ENCODE results near the gene JAK3.

The JAK3 gene

DNA sequence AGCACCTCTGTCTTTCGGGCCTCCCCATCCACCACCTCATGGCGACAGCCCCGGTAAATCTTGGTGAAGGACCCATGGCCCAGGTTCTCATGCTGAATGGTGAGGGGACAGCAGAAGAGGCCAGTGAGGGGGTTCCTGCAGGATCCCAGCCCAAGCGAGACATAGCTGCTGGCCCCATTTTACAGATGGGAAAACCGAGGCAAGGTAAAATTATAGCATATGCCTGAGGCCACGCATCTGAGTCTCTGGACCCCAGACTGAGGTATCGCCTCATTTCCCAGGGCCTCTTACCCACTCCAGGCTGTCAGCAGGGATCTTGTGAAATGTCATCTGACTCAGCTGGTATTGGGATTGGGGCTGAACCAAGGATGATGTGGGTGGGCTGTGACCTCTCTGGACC, 9.8 kb downstream of the JAK3 start:
- DNase-seq, result no peak

DNA sequence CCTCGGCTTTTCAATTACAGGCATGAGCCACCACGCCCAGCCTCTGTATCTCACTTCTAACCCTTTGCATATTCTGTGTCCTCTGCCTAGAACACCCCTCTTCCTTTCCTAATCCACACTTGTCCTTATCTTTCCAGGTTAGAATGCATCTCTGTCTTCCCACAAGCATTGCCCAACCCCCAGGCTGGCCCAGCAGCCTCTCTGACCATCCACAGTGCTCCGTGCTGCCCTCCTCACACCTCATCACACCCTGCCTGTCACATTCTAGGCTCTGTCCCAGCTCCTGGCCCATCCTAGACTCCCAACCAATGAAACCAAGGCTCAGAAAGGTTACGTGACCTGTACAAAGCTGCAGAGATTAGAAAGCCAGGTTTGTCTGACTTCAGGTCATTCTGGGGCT, 11.3 kb downstream of the JAK3 start:
- DNase-seq, result no peak

DNA sequence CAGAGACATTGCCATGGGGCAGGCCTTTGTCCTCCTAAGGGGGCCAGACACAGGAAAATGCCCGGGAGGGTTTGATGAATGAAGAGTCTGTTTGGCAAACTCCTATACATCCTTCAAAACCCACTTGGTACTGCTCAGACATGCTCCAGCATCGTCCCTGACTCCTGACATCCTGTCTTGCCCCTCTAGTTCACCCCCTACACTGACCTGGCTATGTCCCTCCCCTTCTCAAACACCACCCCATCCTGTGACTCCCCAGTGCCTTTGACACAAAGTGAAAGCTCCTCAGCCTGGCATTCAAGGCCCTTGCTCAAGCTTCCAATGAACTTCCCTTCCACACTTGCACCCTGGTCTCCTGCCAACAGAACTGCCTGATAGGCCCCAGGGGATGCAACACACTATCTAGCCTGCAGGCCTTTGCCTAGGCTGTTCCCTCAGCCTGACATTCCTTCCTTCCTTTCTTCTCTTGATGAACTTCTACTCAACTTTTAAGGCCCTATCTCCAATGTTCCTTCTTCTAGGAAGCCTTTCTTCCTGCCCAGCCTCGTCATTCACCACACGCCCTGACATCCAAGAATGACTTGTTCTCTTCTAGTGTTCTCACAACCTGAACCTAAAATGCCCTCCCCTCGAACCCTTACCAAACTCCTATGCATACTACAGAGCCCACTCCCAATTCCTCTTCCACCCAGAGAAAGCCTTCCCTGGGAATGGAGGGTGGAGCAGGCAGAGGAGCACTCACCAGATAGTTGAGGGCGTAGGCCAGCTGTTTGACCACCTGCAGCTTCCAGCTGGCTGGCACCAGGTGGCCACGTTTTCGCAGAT, 12.4 kb downstream of the JAK3 start:
- no peak for DNase-seq

DNA sequence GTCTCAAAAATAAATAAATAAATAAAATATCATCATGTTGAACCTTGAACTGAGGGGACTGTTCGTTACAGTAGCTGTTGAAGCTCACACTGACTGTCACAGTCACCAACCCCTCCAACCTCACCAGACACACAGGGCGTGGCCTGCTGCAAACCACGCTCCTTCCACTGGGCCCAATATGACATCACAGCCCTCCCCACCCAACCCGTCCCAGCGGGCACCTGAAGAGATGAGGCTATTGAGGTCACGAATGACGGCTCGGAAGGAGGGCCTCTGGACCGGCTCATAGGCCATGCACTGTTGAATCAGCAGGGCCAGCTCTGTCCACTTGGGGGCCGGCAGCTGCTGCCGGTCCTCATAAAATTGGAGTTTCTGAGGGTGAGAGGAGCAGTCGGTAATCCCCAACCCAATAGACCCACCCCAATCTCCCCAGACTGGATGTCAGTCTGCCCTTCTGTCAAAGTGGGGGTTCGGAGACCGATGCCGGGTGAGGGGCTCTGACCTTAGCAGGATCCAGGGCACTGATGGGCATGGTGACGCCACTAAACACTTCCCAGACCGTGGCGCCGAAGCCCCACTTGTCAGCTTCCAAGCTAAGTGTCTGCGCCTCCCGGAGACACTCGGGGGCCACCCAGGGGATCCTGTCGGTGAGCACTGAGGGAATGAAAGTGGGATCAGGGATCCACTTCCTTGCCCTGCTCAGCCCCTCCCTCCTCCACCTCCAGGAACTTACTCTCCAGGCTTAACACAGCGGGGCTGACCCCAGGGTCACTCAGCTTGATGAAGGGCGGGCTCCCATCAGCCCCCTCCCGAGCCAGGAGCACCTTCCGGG, 13.2 kb downstream of the JAK3 start:
- no peak for DNase-seq

DNA sequence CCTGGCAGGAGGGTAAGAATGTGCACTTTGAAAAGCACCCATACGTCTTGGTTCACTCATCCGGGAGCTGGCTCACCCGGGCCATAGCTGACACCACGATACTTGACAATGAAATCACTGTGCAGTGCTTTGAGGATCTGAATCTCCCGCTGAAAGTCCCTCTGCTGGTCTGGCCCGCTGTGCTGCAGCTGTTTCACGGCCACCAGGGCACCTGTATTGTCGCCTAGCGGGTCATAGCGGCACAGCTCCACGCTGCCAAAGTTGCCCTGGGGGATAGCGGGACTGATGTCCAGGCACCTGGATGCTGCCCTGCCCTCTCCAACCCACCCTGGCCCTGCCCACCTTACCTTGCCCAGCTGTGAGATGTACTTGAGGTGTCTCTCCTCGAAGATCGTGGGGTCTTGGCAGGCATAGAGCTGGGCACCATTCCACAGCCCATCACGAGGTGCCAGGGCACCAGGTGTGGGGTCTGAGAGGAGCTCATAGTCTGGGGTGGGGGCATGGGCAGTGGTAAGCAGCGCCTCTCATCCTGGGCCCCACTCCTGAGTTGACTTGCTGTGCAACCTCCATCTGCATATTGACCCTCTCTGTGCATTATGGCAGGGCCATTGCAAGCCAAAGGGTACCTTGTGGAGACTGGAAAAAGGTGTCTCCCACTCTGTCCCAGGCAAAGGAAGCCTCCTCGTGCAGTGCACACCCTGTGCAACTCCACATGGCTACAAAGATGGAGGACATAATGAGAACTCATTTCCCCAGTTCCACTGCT, 15.2 kb downstream of the JAK3 start:
- no peak for DNase-seq

DNA sequence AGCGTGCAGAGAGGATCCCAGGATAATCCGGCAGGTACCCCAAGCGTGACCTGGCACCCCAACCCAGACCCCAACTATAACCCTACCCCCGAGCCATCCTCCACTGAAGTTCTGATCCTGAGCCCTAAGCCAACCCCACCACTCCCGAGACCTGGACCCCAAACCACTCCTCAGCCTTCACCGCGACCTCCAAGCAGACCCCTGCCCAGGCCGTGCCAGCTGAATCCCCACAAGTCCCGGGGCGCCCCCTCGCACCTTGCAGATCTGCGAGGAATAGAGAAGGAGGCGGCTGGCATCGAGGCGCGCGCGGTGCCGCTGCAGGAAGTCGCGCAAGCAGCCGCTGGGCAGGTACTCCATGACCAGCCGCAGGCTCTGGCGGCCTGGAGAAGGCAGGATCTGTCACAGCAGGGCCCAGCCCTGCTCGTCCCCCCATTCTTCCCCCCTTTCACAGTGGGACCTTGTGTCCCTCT, 16.3 kb downstream of the JAK3 start:
- DNase-seq, result no peak

DNA sequence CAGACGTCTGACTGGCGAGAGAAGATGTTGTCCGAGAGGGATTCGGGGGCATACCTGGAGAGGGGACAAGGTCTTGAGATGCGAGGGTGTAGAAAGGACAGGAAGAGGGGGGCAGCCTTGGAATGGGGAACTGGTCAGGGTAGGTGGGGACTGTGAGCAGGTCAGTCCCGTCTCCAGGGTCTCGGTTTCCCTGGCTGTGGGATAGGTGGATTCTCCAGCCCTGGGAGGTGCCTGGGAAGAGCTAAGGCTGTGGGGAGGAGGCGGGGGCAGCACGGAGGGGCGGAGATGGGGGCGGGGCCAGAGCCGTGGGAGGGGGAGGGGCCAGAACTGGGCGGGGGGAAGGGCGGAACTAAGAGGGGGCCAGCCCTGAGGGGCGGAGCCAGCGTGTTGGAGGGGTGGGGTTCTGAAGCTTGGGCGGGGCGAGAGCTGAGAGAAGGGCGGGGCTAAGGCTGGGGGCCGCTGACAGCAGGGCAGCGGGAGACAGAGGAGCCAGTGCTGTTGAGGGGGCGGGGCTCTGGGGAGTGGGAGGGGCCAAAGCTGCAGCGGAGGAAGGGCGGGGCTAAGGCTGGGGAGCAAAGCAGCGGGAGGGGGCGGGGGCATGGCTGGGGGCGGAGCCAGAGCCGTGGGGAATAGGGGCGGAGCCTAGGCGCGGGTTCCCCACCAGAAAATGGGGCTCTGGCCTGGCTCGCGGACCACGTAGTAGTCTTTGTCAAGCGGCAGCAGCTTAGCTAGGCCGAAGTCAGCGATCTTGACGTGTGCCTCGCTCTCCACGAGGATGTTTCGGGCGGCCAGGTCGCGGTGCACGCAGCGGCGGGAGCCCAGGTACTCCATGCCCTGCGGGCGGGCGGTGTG, 17.0 kb downstream of the JAK3 start:
- DNase-seq, result peak; percentile 75

DNA sequence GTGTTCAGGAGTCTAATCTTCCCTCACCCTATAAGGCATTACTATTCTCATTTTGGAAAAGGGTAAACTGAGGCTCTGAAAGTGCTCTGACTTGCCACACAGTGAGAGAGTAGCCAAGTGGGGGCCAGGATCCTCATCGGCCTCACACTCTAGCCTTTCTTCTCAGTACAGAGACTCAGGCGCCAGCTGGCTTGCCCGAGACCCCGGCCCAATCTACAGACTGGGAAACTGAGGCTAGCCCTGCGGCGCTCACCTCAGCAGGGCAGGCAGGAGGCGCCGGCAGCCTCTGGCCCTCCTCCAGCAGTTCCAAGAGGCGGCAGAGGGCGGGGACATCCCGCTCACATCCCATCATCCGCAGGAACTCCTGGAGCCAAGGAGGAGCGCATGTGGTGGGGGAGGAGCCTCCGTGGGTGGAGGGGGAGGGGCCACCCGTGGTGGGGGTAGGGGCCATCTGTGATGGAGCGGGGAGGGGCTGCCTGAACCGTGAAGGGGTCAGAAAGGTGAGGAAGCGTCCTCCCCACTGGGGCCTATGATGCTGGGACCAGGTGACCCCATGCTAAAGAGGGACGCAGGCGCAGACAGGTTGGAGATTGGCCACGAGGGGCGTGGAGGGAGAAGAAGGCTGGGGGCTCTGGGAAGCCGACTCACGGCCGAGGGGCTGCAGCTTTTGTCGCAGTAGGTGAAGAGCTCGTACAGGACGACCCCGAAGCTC, 17.8 kb downstream of the JAK3 start:
- DNase-seq, result no peak

DNA sequence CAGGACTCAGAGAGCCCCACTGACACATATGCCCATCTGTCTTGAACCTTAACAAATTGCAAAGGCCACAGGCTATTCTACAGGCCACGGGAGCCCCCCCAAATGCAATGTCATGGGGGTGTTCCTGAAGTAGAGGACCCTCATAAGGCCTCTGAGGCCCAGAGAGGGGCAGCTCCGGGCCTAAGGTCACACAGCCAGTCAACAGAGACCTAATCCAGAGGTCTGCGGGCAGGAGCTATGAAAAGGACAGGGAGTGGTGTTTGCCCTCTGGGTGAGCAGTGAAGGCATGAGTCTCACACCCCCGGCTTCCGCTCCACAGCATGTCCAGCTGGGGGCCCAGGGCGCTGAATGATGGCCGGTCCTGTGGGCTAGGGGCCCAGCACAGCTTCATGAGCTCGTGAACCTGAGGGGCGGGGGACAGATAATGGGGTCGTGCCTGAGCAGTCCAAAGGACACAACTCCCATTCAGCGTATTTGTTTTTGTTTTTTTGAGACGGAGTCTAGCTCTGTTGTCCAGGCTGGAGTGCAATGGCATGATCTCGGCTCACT, 21.2 kb downstream of the JAK3 start:
- DNase-seq, result no peak

DNA sequence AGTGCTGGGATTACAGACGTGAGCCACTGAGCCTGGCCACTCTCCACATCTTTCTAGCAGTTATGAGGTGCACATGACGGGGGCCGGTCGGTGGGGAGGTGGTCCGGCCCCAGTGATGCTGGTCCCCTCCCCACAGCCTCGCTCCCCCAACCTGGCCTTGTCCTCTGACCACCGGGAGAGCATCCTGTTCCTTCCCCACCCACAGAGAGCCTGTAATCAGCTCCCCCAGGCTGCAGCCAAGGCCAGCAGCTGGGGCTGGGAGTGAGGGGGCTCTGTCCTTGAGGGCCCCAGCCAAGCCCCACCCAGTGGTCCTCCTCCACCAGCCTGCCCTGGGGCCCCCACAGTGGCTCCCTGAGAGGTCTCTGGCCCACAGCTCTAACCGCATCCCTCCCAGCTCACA, 23.4 kb downstream of the JAK3 start:
- no peak for DNase-seq

DNA sequence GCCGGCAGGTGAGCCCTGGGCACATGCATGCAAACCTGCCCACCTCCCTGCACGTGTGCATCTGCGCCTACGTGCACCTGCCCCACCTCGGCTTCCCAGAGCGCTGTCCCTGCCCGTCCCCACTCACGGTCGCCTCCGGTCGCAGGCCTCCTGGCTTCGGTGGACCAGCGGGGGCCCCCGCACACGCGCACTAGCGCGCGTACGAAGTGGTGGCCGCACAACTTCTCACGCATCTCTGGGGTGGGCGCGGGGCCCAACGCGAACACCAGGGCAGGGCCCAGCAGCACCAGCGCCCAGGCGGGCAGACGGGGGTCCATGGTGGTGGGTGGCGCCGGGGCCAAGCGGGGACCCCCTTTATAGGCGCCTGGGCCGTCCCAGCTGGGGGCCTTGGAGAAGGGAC, 26.6 kb downstream of the JAK3 start, which contains the start of gene INSL3:
TSS of gene INSL3 (minus strand) at position 330 of the 400 bp plus-strand sequence. CDS start at position 317, 13 bp downstream.
- DNase-seq, result no peak

DNA sequence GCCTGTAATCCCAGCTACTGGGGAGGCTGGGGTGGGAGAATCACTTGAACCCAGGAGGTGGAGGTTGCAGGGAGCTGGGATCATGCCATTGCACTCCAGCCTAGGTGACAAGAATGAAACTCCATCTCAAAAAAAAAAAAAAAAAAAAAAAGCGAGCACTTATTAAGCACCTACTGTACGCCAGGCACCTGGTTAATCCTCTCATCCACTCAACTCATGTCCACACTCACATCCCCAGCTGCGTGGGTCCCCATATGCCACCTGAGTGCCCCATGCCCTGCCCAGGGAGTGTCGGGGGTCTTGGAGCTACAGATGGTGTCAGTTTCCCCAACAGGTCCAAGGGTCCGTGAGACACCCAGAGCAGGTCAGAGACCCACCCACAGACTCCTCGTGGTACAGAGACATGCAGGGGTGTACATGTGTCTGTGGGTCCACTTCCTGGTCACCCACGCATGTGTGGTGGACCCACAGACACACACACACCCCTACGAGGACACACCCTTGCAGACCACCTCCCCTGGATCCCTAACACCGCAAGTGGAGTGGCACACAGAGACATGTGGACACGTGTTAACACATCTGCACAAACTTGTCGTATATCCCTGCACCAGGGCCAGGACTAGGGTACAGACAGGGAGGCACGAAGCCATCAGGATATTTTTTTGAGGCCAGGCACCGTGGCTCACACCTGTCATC, 30.0 kb downstream of the JAK3 start:
- no peak for DNase-seq

DNA sequence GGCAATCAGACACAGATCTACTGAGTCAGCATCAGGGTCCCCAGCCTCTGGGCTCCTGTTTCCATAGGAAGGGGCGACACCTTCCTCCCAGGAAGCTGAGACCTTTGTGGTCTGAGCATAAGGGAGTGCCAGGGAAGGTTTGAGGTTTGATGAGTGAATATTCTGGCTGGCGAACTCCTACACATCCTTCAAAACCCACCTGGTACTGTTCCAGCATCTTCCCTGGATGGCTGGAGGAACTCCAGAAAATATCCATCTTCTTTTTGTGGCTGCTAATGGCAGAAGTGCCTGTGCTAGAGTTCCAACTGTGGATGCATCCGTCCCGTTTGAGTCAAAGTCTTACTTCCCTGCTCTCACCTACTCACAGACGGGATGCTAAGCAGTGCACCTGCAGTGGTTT, 35.7 kb downstream of the JAK3 start:
- DNase-seq, result no peak

DNA sequence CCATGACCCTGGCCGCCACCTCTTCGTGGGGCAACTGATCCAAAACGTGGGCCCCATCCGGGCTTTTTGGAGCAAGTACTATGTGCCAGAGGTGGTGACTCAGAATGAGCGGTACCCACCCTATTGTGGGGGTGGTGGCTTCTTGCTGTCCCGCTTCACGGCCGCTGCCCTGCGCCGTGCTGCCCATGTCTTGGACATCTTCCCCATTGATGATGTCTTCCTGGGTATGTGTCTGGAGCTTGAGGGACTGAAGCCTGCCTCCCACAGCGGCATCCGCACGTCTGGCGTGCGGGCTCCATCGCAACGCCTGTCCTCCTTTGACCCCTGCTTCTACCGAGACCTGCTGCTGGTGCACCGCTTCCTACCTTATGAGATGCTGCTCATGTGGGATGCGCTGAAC, 36.1 kb downstream of the JAK3 start:
- no peak for DNase-seq

DNA sequence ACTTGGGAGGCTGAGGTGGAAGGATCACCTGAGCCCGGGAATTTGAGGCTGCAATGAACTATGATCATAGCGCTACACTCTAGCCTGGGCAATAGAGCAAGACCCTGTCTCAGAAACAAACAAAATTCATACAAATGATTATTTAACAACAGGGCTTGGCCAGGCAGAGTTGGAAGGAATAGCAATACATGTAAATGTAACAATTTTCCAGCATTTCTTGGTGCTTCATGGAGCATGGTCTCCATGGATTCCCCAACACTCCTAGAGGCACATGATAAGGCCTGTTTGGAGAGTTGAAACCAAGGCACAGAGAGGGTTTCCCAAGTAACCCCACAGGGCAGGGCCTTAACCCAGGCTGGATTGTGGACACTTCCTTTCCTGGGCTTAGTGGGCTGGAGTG, 36.7 kb downstream of the JAK3 start:
- no peak for DNase-seq

DNA sequence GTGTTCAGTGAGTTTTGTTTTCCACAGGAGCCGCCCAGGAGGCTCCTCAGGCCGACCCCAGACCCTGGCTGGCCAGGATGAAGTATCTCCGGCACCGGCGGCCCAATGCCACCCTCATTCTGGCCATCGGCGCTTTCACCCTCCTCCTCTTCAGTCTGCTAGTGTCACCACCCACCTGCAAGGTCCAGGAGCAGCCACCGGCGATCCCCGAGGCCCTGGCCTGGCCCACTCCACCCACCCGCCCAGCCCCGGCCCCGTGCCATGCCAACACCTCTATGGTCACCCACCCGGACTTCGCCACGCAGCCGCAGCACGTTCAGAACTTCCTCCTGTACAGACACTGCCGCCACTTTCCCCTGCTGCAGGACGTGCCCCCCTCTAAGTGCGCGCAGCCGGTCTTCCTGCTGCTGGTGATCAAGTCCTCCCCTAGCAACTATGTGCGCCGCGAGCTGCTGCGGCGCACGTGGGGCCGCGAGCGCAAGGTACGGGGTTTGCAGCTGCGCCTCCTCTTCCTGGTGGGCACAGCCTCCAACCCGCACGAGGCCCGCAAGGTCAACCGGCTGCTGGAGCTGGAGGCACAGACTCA, 40.0 kb downstream of the JAK3 start:
- DNase-seq, result peak; percentile 70

DNA sequence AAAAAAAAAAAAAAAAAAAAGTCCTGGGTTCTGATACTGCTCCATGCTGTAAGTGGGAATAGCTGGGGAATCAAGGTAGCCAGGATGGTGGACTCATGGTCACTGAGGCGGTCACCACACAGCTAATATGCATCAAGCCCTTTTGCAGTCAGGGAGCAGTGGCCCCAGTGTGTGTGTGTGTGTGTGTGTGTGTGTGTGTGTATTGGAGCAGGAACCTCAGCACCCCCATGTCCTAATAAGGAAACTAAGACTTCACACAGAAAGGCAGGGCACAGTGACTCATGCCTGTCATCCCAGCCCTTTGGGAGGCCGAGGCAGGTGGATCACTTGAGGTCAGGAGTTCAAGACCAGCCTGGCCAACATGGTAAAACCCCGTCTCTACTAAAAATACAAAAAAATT, 40.8 kb downstream of the JAK3 start:
- DNase-seq, result no peak

DNA sequence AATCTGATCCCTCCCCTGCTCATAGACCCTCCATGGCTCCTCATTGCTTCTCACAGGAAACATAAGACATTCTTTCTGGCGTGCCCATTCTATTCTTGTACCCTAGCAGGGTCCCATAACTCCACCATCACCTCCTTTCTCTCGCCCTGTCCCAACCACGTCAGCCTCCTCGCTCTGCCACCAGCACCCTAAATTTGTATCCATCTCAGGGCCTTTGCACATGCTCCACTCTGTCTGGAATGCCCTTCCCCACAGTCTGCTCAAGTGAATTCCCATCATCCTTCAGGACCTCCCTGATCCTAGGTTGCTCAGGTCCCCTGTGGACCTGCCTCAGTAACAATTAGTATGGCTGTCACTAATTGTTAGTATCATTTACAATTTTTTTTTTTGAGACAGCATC, 42.4 kb downstream of the JAK3 start:
- DNase-seq, result no peak

DNA sequence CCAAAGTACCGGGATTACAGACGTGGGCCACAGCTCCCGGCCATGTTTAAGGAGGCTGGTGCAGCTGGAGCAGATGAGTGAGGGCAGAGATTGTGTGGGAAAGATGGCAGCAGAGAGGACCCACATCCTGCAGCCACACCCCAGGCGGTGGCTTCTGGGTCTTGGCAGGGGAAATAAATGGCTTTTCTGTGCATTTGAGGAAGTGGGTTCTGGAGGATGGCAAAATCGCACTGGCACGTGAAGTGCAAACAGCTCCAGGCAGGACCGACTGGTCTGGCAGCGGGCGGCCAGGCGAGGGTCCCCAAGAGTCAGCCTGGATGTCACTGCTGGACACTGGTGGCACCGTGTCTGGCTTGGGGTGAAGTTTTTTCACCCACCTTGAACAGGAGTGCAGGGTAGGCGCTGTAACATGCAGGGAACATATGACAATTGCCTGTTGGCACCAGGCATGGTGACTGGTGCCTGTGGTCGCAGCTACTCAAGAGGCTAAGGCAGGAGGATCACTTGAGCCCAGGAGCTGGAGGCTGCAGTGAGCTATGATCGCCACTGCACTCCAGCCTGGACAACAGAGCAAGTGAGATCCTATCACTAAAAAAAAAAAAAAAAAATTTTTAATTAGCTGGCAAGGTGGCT, 44.4 kb downstream of the JAK3 start:
- no peak for DNase-seq

Data from activated CD8-positive, alpha-beta memory T cell treated with anti-CD3 and anti-CD28 coated beads for 24 hours (primary cell).